ENCODE results near the gene PRCP.

- TF ChIP-seq SUZ12 (IDR thresholded peaks at IDR 0.05; ENCODE audit: extremely low read depth, insufficient read depth, insufficient read length), result no peak
- no peak for TF ChIP-seq ZNF274 (IDR thresholded peaks at IDR 0.05; ENCODE audit: low read depth, low read length)
Measured at GRCh38 chr11:82942376-82942775, 42.1 kb upstream of the PRCP start.

Measured in NT2/D1 (cell line).